Stimulated activated CD4-positive, alpha-beta T cell treated with anti-CD3 and anti-CD28 coated beads, Interleukin-15, amount 100 ng/mL, for 48 hours (primary cell): ENCODE results near the gene PTPRD.

Experiments
- DNase-seq, 2 donors: peaks; one replicate each; pipeline ENCODE4 v3.0.0-alpha.2; 2020; ENCODE audit warnings: low read depth in 2 of 2

PTPRD gene

DNA sequence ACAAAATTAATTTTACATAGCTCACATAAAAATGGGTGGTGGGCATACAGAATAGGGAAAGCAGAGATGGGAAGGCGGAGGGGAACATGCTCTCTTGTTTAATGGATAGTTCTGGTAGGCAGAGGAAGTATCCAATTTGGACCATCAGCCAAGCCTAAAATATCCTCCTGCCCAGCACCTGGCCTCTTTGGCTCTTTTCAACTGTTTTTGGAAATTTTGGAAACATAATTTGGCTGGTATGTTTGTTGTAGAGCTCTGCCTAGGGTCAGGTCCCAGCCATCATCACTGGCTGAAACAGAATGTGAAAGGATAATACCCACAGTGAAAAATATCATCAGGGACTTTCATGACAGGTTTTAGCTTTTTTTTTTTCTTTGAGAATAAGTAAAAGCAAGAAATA, 2345.9 kb downstream of the PTPRD start:
- DNase-seq, result no peak

DNA sequence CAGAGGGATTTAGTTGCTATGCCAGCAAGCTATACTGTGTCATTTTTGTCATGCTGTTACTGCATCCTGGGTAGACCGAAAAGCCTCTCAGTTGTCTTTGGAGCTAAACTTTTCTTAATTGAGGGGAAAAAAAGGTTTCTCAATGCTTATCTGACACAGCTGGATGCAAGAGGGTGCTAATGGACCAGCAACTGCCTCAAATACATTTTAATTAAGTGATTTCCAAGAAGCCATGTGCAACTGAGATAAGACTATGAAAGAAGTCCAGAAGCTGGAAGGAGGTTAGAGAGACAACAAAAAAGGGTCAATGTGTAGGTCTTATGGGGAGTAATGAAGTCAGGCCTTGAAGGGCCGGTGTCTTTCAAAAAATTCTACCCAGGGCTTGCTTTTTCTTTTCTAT, 2347.5 kb downstream of the PTPRD start:
- no peak for DNase-seq
